T-helper 1 cell treated with Interleukin-12 subunit alpha and Interleukin-12 subunit beta and Interleukin-4 antibody, amounts not matched to agents 30 μg/mL and 1 μg/mL, for 36 hours (primary cell): ENCODE data around the gene RARB.

Source experiments
- H3K27ac Mint-ChIP-seq: one replicate; pipeline ENCODE4 v1.8.0; 2021; ENCODE audit warnings: mild to moderate bottlenecking, mixed read lengths
- H3K27me3 Mint-ChIP-seq: one replicate; pipeline ENCODE4 v1.8.0; 2021; ENCODE audit warnings: low read depth, mixed read lengths
- H3K36me3 Mint-ChIP-seq: one replicate; pipeline ENCODE4 v1.8.0; 2021; ENCODE audit warnings: low read depth, mixed read lengths
- H3K4me1 Mint-ChIP-seq: one replicate; pipeline ENCODE4 v1.8.0; 2021; ENCODE audit warnings: low read depth, mixed read lengths
- H3K4me3 Mint-ChIP-seq: one replicate; pipeline ENCODE4 v1.8.0; 2021; ENCODE audit warnings: mild to moderate bottlenecking, moderate library complexity, mixed read lengths
- H3K9me3 Mint-ChIP-seq: one replicate; pipeline ENCODE4 v1.8.0; 2021; ENCODE audit warnings: mixed read lengths

Gene RARB

GRCh38 chr3:25633919-25634318, 205.9 kb downstream of the RARB start:
- Mint-ChIP-seq H3K36me3 (peaks cover 40% of the 10 kb centered on the region), H3K27ac (no peak overlapping the region), H3K4me3 (no peak overlapping the region), H3K9me3 (no peaks in the 10 kb centered on the region), H3K4me1 (peaks cover 9% of the 10 kb centered on the region), H3K27me3 (no peaks in the 10 kb centered on the region)

- Mint-ChIP-seq H3K27ac (no peak overlapping the region), H3K9me3 (no peaks in the 10 kb centered on the region), H3K36me3 (peaks cover 36% of the 10 kb centered on the region), H3K27me3 (no peaks in the 10 kb centered on the region), H3K4me1 (peaks cover 9% of the 10 kb centered on the region), H3K4me3 (no peak overlapping the region)
Observed at GRCh38 chr3:25635038-25635437, 207.0 kb downstream of the RARB start.
